Activated naive CD4-positive, alpha-beta T cell treated with anti-CD3 and anti-CD28 coated beads, Interleukin-2, amount 10 ng/mL, durations not matched to agents 7 days and 5 days (primary cell): ENCODE results near the gene ETNK2.

Experiments used
- CTCF ChIA-PET: fragments of 350-600 bp; sonication (Branson Sonifier 250); formaldehyde crosslinking; loops from one replicate; lab custom pipeline; 2021; ENCODE audit warnings: antibody characterized with exemption; lab: Charles Lee
- DNase-seq: peaks from one replicate; pipeline ENCODE4 v3.0.0-alpha.2; 2020
- H3K27ac Mint-ChIP-seq: one replicate; pipeline ENCODE4 v1.8.0; 2021; ENCODE audit warnings: mild to moderate bottlenecking, moderate library complexity, mixed read lengths
- H3K27me3 Mint-ChIP-seq: one replicate; pipeline ENCODE4 v1.8.0; 2021; ENCODE audit warnings: mild to moderate bottlenecking, mixed read lengths
- H3K36me3 Mint-ChIP-seq: one replicate; pipeline ENCODE4 v1.8.0; 2021; ENCODE audit warnings: mixed read lengths
- H3K4me1 Mint-ChIP-seq: one replicate; pipeline ENCODE4 v1.8.0; 2021; ENCODE audit warnings: mixed read lengths
- H3K4me3 Mint-ChIP-seq: one replicate; pipeline ENCODE4 v1.8.0; 2021; ENCODE audit warnings: mild to moderate bottlenecking, moderate library complexity, mixed read lengths
- H3K9me3 Mint-ChIP-seq: one replicate; pipeline ENCODE4 v1.8.0; 2021; ENCODE audit warnings: mixed read lengths

Gene ETNK2

GRCh38 chr1:204151552-204152309 lies at the start of gene ETNK2:
ETNK2 (minus strand) TSS chr1:204152044; CDS start chr1:204151852, 192 bp downstream.
- CTCF ChIA-PET = no interaction called here
- H3K27me3 Mint-ChIP-seq = peaks cover 66% of the 10 kb centered on the region
- peak within 1 kb of the TSS; percentile 50 for H3K4me3 Mint-ChIP-seq
- no peaks in the 10 kb centered on the region for H3K4me1 Mint-ChIP-seq
- H3K9me3 Mint-ChIP-seq = no peaks in the 10 kb centered on the region
- DNase-seq = peak; percentile 58
- no peak within 1 kb of the TSS for H3K27ac Mint-ChIP-seq
- H3K36me3 Mint-ChIP-seq = no peaks in the 10 kb centered on the region

GRCh38 chr1:204201348-204202040 lies 49.6 kb upstream of the ETNK2 start:
- H3K9me3 Mint-ChIP-seq = no peaks in the 10 kb centered on the region
- no peak overlapping the region for H3K4me3 Mint-ChIP-seq
- DNase-seq = peak; percentile 1
- CTCF ChIA-PET = interaction anchor here (1.0 kb wide), 1 partner anchor 13 kb away, joined by 3 read pairs; the partner anchor contains the start of gene GOLT1A
- H3K36me3 Mint-ChIP-seq = no peaks in the 10 kb centered on the region
- no peak overlapping the region for H3K27ac Mint-ChIP-seq
- H3K4me1 Mint-ChIP-seq = no peaks in the 10 kb centered on the region
- peaks cover 43% of the 10 kb centered on the region for H3K27me3 Mint-ChIP-seq

GRCh38 chr1:204199579-204199978 lies 47.7 kb upstream of the ETNK2 start:
- CTCF ChIA-PET = interaction anchor here (0.8 to 1.8 kb wide), 3 partner anchors 8 to 141 kb away, joined by 3 to 11 read pairs (median 6); no protein-coding TSS in a partner anchor
- no peak for DNase-seq
- Mint-ChIP-seq H3K4me1 (no peaks in the 10 kb centered on the region), H3K27ac (no peak overlapping the region), H3K36me3 (no peaks in the 10 kb centered on the region), H3K27me3 (peaks cover 29% of the 10 kb centered on the region), H3K4me3 (no peak overlapping the region), H3K9me3 (peaks cover 5% of the 10 kb centered on the region)

GRCh38 chr1:204198348-204199340 lies 46.8 kb upstream of the ETNK2 start:
- no peak for DNase-seq
- H3K9me3 Mint-ChIP-seq = peaks cover 5% of the 10 kb centered on the region
- no peaks in the 10 kb centered on the region for H3K4me1 Mint-ChIP-seq
- H3K4me3 Mint-ChIP-seq = no peak overlapping the region
- CTCF ChIA-PET = interaction anchor here (0.6 to 1.8 kb wide), 5 partner anchors 8 to 131 kb away, joined by 3 to 11 read pairs (median 4); no protein-coding TSS in a partner anchor
- no peak overlapping the region for H3K27ac Mint-ChIP-seq
- no peaks in the 10 kb centered on the region for H3K36me3 Mint-ChIP-seq
- peaks cover 31% of the 10 kb centered on the region for H3K27me3 Mint-ChIP-seq

GRCh38 chr1:204197068-204197467 lies 45.2 kb upstream of the ETNK2 start:
- CTCF ChIA-PET = no interaction called here
- Mint-ChIP-seq H3K4me3 (no peak overlapping the region), H3K9me3 (peaks cover 5% of the 10 kb centered on the region), H3K4me1 (no peaks in the 10 kb centered on the region), H3K27ac (no peak overlapping the region), H3K27me3 (peaks cover 31% of the 10 kb centered on the region), H3K36me3 (no peaks in the 10 kb centered on the region)
- no peak for DNase-seq

GRCh38 chr1:204196068-204196795 lies 44.4 kb upstream of the ETNK2 start, which contains the start of gene KISS1:
KISS1 (minus strand) TSS chr1:204196491; CDS start chr1:204192876, 3,615 bp downstream.
- peaks cover 5% of the 10 kb centered on the region for H3K9me3 Mint-ChIP-seq
- no peaks in the 10 kb centered on the region for H3K4me1 Mint-ChIP-seq
- no peak within 1 kb of the TSS for H3K27ac Mint-ChIP-seq
- no peaks in the 10 kb centered on the region for H3K36me3 Mint-ChIP-seq
- DNase-seq = no peak
- H3K4me3 Mint-ChIP-seq = no peak within 1 kb of the TSS
- peaks cover 39% of the 10 kb centered on the region for H3K27me3 Mint-ChIP-seq
- CTCF ChIA-PET = no interaction called here

- Mint-ChIP-seq H3K27ac (no peak overlapping the region), H3K27me3 (peaks cover 53% of the 10 kb centered on the region), H3K4me3 (no peak overlapping the region), H3K36me3 (no peaks in the 10 kb centered on the region), H3K9me3 (peaks cover 5% of the 10 kb centered on the region), H3K4me1 (peaks cover 2% of the 10 kb centered on the region)
- CTCF ChIA-PET = no interaction called here
- no peak for DNase-seq
Measured at GRCh38 chr1:204194771-204195170, 42.9 kb upstream of the ETNK2 start.

GRCh38 chr1:204194080-204194479 lies 42.2 kb upstream of the ETNK2 start:
- Mint-ChIP-seq H3K36me3 (no peaks in the 10 kb centered on the region), H3K9me3 (peaks cover 5% of the 10 kb centered on the region), H3K27me3 (peaks cover 60% of the 10 kb centered on the region), H3K4me1 (peaks cover 7% of the 10 kb centered on the region), H3K4me3 (no peak overlapping the region), H3K27ac (no peak overlapping the region)
- CTCF ChIA-PET = no interaction called here
- DNase-seq = no peak

GRCh38 chr1:204192589-204193352 lies 40.9 kb upstream of the ETNK2 start:
- Mint-ChIP-seq H3K27ac (no peak overlapping the region), H3K36me3 (no peaks in the 10 kb centered on the region), H3K9me3 (peaks cover 5% of the 10 kb centered on the region), H3K27me3 (peaks cover 66% of the 10 kb centered on the region), H3K4me1 (peaks cover 7% of the 10 kb centered on the region), H3K4me3 (no peak overlapping the region)
- no peak for DNase-seq
- CTCF ChIA-PET = interaction anchor here (1.0 to 2.3 kb wide), 2 partner anchors 15 to 614 kb away, joined by 3 to 8 read pairs; no protein-coding TSS in a partner anchor

- Mint-ChIP-seq H3K4me1 (peaks cover 7% of the 10 kb centered on the region), H3K9me3 (peaks cover 5% of the 10 kb centered on the region), H3K36me3 (no peaks in the 10 kb centered on the region), H3K4me3 (no peak overlapping the region), H3K27ac (no peak overlapping the region), H3K27me3 (peaks cover 73% of the 10 kb centered on the region)
- CTCF ChIA-PET = interaction anchor here (0.5 to 2.3 kb wide), 3 partner anchors 15 to 615 kb away, joined by 3 to 8 read pairs (median 4); no protein-coding TSS in a partner anchor
- DNase-seq = no peak
Measured at GRCh38 chr1:204192046-204192445, 40.2 kb upstream of the ETNK2 start.

GRCh38 chr1:204191456-204191855 lies 39.6 kb upstream of the ETNK2 start:
- peaks cover 5% of the 10 kb centered on the region for H3K9me3 Mint-ChIP-seq
- no peak for DNase-seq
- no peak overlapping the region for H3K4me3 Mint-ChIP-seq
- H3K36me3 Mint-ChIP-seq = no peaks in the 10 kb centered on the region
- H3K27me3 Mint-ChIP-seq = peaks cover 79% of the 10 kb centered on the region
- no peak overlapping the region for H3K27ac Mint-ChIP-seq
- CTCF ChIA-PET = interaction anchor here (0.5 to 2.3 kb wide), 5 partner anchors 16 to 616 kb away, joined by 3 to 8 read pairs (median 4); no protein-coding TSS in a partner anchor
- peaks cover 7% of the 10 kb centered on the region for H3K4me1 Mint-ChIP-seq
